Astrocyte of the spinal cord (primary cell): ENCODE data around the gene NOTCH4.
A peak's percentile ranks its signal among the peaks of the same experiment; 100 is the strongest.

Source experiments
- DNase-seq: peaks from one replicate; pipeline ENCODE4 v3.0.0; 2011; ENCODE audit warnings: low read depth, low spot score
- H3K4me3 ChIP-seq: 2 replicates; pipeline ENCODE4 v1.5.1; 2011; ENCODE audit warnings: low read depth, mild to moderate bottlenecking, low read length, moderate library complexity
- CTCF ChIP-seq: IDR thresholded peaks from 2 replicates; pipeline ENCODE4 v1.5.1; 2012; ENCODE audit warnings: low read depth, mild to moderate bottlenecking, low read length, inconsistent platforms
- in situ Hi-C: cut with HindIII; loops from 2 replicates; pipeline ENCODE4 v1.10.0; 2017; ENCODE audit warnings: low sequenced_read_pairs

The NOTCH4 gene

GRCh38 chr6:32179766-32180405 is 44.0 kb downstream of the NOTCH4 start:
- H3K4me3 ChIP-seq = no peak overlapping the region
- no peak for TF ChIP-seq CTCF
- in situ Hi-C loops = no loop called here
- DNase-seq = no peak

DNA sequence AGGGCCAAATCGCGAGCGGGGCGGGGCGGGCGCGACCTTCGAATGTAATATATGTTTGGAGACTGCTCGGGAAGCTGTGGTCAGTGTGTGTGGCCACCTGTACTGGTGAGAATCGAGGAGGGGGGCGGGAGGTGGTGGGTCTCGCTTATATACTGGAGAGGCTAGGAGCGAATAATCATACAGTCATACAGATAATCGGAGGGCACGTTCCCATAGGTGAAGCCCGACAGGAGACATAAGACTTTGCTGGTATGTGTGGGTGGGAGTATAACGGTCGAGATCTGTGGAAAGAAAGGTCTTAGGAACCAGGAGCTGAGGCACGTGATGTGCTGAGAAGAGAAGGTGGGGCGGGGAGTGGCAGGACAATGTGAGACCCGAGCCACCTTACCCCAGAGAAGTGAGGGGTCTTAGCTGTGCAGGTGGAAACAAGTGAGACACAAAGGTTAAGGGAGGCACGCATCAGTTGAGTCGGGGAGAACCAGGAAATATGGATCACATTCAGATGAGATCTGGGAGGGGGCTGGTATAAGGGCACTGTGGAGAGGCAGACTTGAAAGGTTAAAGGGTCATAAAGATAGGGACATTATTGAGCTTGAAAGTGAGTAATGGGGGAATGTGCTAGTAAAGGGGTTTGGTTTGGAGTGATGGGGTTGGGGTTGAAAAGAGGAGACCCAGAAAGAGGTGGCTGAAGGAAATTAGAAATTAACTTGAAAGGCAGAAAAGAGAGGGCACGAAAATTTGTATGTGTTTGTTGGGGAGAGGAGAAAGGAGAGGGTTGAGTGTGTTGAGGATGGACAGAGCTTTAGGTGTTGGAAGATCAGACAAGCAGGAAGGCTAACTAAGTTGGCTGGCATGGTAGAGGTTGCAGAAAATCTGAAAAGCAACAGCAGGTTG is 45.1 kb downstream of the NOTCH4 start:
- peak overlapping the region; percentile 98 for H3K4me3 ChIP-seq
- DNase-seq = no peak
- TF ChIP-seq CTCF = no peak
- in situ Hi-C loops = no loop called here

DNA sequence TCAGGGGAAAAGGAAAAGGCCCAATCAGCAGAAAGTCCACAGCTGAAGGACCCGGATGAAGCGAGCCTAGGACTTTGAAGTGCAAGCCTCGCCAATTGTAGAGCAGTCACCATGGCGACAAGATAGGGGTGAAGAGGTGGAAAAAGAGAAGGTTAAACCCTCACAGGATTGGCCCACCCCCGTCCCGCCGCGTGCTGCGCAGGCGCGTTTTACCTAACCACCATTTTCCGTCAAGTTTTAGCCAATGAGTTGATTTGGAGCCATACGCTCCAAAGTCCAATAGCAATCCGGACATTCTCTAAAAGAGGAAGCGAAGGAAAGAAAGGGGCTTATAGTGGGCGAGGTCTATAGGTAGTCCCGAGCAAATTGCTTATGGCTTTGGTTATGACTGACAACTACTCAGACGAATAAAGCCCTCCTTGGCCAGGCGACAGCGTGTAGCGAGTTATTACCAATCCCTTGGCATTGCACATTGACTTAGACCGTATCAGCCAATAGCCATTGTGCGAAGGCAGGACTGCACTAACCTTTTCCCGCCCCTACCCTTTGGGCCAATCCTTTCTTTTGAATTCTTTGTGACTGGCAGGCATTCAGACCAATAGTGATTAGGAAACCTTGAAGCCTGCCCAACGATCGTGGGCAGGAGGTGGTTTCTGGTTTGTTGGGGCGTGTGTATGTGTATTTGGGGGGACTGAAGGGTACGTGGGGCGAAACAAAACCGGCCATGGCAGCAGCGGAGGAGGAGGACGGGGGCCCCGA is 45.9 kb downstream of the NOTCH4 start, which contains the start of gene RNF5:
TSS of gene RNF5 (plus strand) at position 618 of the 759 bp plus-strand sequence. CDS start at position 725, 107 bp downstream.
- DNase-seq = peak; percentile 100
- in situ Hi-C loops = no loop called here
- TF ChIP-seq CTCF = no peak
- peak within 1 kb of the TSS; percentile 98 for H3K4me3 ChIP-seq

- TF ChIP-seq CTCF = no peak
- peak overlapping the region; percentile 98 for H3K4me3 ChIP-seq
- in situ Hi-C loops = no loop called here
- no peak for DNase-seq
Observed at GRCh38 chr6:32177183-32177787, 46.6 kb downstream of the NOTCH4 start.

DNA sequence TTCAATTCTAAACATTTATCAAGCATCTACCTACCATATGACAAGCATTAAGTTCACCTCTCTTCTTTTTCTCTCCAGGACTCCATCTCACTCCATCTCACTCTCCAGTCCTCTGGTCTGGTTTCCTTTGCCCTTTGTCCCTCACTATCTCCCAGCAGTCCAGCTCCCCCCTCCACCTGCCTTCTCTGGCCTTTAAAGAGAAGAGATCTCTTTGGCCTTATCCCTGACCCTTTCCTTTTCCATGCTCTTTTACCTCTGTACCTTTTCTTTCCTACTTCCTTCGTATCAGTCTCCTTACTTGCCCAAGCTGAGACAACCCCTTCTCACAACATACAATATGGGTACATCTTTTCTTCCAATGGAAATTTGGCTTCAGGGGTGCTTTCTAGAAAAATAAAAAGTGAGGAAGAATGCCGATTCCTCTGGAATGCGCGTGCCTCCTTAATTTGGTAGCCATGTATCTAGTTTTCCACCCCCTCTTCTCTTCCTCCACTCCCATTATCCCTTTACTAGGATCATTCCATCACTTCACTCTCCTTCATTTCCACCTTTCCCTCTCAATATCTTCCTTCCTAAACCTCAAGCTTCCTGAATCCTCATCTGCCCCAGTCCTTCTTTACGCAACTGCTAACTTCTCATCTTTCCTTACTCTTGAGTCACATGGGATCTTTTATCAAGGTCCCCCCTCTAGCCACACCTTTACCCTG is 47.2 kb downstream of the NOTCH4 start:
- DNase-seq = no peak

More for the DNA sequence above, 47.2 kb downstream of the NOTCH4 start:
- no peak for TF ChIP-seq CTCF
- peak overlapping the region; percentile 98 for H3K4me3 ChIP-seq
- in situ Hi-C loops = no loop called here
